HL-60 (cell line): ENCODE results near the gene SLC30A3.

Experiments used
- DNase-seq, 2 experiments: peaks; one replicate each; pipeline ENCODE4 v3.0.0-alpha.2; 2010 to 2020; ENCODE audit warnings: low read depth in 1 of 2, low spot score in 1 of 2
- H3K27ac ChIP-seq: fragments of 250-450 bp; sonication (Bioruptor Pico); replicated peaks from 2 replicates; pipeline ENCODE4 v1.5.1; 2020; ENCODE audit warnings: mild to moderate bottlenecking, moderate library complexity
- H3K27me3 ChIP-seq: fragments of 250-450 bp; sonication (Bioruptor Pico); 2 replicates; pipeline ENCODE4 v1.5.1; 2021; ENCODE audit warnings: mild to moderate bottlenecking, moderate library complexity; ENCODE audit not compliant: insufficient read depth, poor library complexity, severe bottlenecking
- H3K4me3 ChIP-seq: replicated peaks from 2 replicates; pipeline ENCODE4 v1.5.1; 2011; ENCODE audit warnings: mild to moderate bottlenecking, control low read depth, low read length; ENCODE audit not compliant: insufficient read depth
- GABPA ChIP-seq: IDR thresholded peaks from 2 replicates; pipeline ENCODE4 v1.6.1; 2012; ENCODE audit warnings: low read depth
- POLR2AphosphoS5 ChIP-seq: IDR thresholded peaks from 2 replicates; pipeline ENCODE4 v1.6.1; 2012; ENCODE audit warnings: low read depth
- SPI1 ChIP-seq: IDR thresholded peaks from 2 replicates; pipeline ENCODE4 v1.6.1; 2012; ENCODE audit warnings: low read depth, mild to moderate bottlenecking, borderline replicate concordance
- TF ChIP-seq, protein P1 (sequence below): IDR thresholded peaks from 2 replicates; pipeline ENCODE4 v1.6.1; 2012; ENCODE audit warnings: low read depth; ENCODE audit not compliant: insufficient replicate concordance
- TF ChIP-seq, protein P2 (sequence below): IDR thresholded peaks from one replicate; pipeline ENCODE4 v1.5.1; 2011; ENCODE audit warnings: low read length, control low read depth, inconsistent platforms; ENCODE audit not compliant: insufficient read depth

SLC30A3 gene

DNA sequence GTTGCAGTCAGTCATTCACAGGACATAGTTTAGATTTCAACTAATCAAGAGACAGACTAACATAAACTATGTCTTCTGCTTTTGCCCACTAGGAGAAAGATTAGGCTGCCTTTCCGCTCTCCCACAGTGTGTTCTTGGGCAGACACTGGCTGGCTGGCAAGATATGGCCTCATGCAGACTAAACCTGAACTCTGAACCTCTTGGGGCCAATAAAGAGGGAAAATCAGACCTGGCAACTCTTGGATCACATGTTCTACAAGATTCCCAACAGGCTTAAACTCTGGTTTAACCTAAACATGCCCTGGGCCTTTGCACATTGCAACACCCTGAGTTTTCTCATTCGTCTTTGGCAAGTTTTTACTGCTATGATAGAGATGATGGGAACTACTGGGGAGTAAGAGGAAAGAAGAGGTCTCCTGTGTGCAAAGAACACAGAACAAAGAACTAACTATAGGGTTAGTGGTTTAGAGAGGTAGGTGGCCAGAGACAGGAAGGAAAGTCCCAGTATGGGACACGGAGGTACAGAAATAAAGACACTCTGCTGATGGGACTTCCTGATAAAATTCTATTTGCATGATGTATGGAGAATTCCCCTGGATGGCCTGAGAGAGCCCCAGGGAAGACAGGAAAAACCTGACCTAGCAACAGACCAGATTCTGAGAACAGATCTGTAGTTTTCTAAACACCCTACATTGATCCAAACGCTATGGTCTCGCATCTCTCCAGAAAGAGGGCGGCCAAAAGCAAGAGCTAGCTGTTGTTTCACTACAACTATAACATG lies 53.0 kb downstream of the SLC30A3 start:
- no peak for DNase-seq
- Histone ChIP-seq H3K27ac (no peak overlapping the region), H3K27me3 (no peaks in the 10 kb centered on the region), H3K4me3 (no peak overlapping the region)
- TF ChIP-seq GABPA (no peak), POLR2AphosphoS5 (no peak), SPI1 (no peak)

DNA sequence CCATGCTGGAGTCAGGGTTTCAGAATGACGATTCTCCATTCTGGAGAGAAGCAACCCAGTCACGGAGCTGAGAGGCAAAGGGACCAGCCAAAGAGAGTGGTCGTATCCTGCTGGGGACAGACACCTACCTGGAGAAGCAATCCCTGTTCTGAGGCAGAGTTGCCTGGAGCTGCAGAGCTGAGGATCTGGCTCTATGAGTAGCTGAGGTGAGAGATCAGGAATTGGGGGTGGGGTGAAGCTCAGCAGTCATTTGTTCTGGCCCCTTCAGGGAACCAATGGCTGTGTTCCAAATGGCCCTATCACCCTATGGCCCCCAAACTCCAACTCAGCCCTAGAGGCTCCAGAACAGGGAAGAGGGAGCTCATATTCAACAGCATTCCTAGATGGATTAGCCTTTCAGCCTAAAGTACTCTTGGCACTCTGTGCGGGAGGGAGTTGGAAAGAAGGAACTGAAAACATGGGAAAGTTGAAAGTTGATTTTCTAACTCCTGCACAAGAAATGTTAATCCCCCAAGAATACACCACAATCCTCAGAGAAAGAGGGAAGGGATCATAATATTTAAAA lies 54.3 kb downstream of the SLC30A3 start:
- TF ChIP-seq, protein P1, sequence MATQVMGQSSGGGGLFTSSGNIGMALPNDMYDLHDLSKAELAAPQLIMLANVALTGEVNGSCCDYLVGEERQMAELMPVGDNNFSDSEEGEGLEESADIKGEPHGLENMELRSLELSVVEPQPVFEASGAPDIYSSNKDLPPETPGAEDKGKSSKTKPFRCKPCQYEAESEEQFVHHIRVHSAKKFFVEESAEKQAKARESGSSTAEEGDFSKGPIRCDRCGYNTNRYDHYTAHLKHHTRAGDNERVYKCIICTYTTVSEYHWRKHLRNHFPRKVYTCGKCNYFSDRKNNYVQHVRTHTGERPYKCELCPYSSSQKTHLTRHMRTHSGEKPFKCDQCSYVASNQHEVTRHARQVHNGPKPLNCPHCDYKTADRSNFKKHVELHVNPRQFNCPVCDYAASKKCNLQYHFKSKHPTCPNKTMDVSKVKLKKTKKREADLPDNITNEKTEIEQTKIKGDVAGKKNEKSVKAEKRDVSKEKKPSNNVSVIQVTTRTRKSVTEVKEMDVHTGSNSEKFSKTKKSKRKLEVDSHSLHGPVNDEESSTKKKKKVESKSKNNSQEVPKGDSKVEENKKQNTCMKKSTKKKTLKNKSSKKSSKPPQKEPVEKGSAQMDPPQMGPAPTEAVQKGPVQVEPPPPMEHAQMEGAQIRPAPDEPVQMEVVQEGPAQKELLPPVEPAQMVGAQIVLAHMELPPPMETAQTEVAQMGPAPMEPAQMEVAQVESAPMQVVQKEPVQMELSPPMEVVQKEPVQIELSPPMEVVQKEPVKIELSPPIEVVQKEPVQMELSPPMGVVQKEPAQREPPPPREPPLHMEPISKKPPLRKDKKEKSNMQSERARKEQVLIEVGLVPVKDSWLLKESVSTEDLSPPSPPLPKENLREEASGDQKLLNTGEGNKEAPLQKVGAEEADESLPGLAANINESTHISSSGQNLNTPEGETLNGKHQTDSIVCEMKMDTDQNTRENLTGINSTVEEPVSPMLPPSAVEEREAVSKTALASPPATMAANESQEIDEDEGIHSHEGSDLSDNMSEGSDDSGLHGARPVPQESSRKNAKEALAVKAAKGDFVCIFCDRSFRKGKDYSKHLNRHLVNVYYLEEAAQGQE, result no peak
- TF ChIP-seq SPI1 (no peak), GABPA (no peak), POLR2AphosphoS5 (no peak)
- TF ChIP-seq, protein P2, sequence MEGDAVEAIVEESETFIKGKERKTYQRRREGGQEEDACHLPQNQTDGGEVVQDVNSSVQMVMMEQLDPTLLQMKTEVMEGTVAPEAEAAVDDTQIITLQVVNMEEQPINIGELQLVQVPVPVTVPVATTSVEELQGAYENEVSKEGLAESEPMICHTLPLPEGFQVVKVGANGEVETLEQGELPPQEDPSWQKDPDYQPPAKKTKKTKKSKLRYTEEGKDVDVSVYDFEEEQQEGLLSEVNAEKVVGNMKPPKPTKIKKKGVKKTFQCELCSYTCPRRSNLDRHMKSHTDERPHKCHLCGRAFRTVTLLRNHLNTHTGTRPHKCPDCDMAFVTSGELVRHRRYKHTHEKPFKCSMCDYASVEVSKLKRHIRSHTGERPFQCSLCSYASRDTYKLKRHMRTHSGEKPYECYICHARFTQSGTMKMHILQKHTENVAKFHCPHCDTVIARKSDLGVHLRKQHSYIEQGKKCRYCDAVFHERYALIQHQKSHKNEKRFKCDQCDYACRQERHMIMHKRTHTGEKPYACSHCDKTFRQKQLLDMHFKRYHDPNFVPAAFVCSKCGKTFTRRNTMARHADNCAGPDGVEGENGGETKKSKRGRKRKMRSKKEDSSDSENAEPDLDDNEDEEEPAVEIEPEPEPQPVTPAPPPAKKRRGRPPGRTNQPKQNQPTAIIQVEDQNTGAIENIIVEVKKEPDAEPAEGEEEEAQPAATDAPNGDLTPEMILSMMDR, result no peak
- Histone ChIP-seq H3K27me3 (no peaks in the 10 kb centered on the region), H3K4me3 (no peak overlapping the region), H3K27ac (no peak overlapping the region)
- DNase-seq, result no peak

DNA sequence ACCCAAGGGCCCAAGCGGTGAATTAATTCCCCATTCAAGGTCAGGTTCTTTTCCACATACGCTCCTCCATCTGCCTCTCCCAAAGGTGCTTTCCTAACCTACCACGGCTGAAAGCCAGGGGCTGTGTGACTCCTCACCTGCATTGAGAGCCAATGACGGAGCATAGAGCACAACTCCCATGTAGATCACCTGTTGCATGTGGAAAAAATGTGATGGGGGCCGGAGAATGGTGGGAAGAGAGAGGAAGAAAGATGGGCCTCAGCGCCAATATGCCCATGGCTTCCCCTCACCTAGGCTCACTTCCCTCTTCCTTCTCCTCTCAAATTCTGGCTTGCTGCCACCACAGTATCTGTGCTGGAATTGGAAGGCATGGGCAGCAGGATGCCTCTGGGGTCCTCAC lies 56.5 kb downstream of the SLC30A3 start:
- DNase-seq, result no peak
- Histone ChIP-seq H3K27me3 (no peaks in the 10 kb centered on the region), H3K4me3 (no peak overlapping the region), H3K27ac (no peak overlapping the region)
- TF ChIP-seq GABPA (no peak), POLR2AphosphoS5 (no peak), SPI1 (no peak)
- TF ChIP-seq, protein P1, result no peak
- TF ChIP-seq, protein P2, result no peak

DNA sequence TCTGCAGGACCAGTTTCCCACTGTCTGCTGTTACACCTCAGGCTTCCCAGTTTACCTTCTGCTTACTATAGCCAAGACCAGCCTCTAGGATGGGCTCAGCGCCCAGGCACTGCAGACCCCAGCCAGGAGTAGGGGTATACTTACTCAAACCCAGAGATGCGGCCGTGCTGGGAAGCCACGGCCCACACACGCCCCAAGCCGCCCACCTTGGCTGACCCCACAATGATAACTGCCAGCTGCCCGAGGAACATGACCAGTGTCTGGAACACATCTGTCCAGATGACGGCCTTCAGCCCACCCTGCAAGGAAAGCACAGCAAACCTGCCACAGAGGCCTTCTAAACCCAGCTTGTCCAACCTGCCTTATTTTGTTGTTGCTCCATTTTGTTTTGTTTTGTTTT lies 57.6 kb downstream of the SLC30A3 start:
- no peaks in the 10 kb centered on the region for H3K27me3 ChIP-seq
- DNase-seq, result no peak
- H3K4me3 ChIP-seq, result no peak overlapping the region
- no peak overlapping the region for H3K27ac ChIP-seq
- TF ChIP-seq GABPA, result no peak
- no peak for TF ChIP-seq SPI1
- TF ChIP-seq POLR2AphosphoS5, result no peak
- TF ChIP-seq, protein P2, result no peak
- TF ChIP-seq, protein P1, result no peak
